Activated CD4-positive, alpha-beta T cell treated with anti-CD3 and anti-CD28 coated beads, Interleukin-2, amount 50 U/mL, for 24 hours (primary cell): ENCODE measurements around the gene CXCR1.
"Not testable (repeated sequence)": the region's sequence is repeated elsewhere in the genome, so short reads cannot be mapped to it uniquely, and the experiment has no call there.

Source experiments
- DNase-seq, 2 donors: peaks; one replicate each; pipeline ENCODE4 v3.0.0-alpha.2; 2020; ENCODE audit warnings: low read depth in 1 of 2, low spot score in 1 of 2

CXCR1 gene

DNA sequence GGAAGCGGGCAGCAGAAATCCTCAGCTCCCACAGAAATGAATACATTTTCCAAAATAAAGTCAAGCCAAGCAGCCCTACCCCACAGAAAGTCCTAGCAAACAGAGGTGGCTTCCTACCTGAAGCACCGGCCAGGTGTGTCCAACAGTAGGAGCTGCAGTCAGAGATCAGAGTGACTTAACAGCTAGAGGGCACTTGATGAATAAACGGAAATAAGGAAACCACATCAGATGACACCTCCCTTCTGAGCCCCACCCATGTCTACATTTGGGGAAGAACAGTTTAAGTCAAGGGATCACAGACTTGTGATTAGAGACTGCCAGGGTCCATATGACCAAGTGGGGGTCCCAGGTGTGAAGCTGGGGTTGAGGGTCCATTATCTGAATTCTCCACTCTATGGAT is at the start of gene CXCR1:
Gene CXCR1 (minus strand): TSS at position 172 of the 400 bp plus-strand sequence. CDS start 1,751 bp downstream, outside the sequence.
- peak in 1 of 2 donors; percentile 19 for DNase-seq

DNA sequence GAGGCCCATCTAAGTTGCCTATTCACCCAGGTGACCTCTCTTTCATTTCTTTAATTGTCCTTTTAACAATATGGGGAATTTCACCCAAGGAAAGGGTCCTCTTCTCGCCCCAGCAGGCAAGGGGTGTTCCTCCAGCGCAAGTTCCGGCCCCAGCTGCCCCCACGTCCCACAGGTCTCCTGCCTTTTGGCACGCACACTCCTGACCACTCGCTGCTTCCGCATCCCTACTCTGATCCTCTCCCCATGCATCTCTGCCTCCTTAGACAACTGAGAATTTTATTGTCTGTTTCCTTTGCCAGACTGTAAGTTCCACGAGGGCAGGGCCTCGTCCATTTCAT is 49.5 kb upstream of the CXCR1 start:
- DNase-seq: no peak

DNA sequence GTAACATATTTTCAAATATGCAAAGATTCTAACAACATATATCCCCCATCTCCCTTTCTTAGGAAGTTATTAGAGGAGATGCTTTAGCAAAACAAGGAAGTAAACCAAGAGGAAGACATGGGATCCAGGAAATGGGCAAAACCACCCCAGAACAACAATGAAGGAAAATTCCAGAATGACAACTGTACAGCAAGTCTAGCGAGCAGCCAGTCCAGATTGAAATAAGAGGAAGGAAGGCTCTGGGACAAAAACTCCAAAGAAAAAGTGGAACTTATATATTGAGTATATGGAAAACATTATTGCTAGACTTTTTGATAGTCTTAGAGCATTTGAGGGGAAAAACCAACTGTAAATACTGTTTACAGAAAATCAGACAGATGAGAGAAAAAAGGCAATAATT is 47.4 kb upstream of the CXCR1 start:
- no peak for DNase-seq

DNA sequence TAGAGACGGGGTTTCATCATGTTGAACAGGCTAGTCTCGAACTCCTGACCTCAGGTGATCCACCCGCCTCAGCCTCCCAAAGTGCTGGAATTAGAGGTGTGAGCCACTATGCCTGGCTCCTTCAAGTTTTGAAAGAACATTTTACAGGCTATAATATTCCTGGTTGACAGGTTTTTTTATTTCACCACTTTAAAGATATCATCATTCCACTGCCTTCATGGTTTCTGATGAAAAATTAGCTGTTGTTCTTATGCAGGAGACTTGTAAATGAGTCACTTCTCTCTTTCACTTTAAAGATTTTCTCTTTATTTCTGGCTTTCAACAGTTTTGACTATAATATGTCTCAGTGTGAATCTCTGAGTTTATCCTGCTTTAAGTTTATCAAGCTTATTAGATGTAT is 42.3 kb upstream of the CXCR1 start:
- DNase-seq: no peak

DNA sequence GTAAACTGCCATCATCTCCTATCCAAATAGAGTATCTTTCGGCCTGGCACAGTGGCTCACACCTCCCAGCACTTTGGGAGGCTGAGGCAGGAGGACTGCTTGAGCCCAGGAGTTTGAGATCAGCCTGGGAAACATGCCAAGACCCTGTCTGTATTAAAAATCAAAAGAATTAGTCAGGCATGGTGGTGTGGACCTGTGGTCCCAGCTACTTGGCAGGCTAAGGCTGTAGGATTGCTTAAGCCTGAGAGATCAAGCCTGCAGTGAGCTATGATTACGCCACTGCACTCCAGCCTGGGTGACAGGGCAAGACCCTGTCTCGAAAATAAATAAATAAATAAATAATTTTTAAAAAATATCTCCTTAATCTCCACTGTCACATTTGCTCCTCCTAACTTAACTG is 35.5 kb upstream of the CXCR1 start:
- DNase-seq: no peak

DNA sequence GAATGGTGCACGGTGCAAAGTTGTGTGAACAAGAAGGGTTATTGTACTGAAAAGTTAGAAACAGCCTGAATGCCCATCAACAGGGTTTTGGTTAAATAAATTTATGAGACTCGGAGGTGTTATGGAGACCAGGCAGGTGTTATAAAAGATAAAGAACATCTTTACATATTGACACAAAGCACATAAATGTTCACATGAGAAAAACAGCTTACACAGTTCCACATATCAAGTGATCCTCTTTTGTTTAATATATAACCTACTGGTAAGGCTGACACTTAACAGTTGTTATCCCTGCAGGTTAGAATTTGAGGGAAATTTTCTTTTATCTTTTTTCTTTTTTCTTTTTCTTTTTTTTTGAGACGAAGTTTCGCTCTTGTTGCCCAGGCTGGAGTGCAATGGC is 30.2 kb upstream of the CXCR1 start:
- no peak for DNase-seq

DNA sequence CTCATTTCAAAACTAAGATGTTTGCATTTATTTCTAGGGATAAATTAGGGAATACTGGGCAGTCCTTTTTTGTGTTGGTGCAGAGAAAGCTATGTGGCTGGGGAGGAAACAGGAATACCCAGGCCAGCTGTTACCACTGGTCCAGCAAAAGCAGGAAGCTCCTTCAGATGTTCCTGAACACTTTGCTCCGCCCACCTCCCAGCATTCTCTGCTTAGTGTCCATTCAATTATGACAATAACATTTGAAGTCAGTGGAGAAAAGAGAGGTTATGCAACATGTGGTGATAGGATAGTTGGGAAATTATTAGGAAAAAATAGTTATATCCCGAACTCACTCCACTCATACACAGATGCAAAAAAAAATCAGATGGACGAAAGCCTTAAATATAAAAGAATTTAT is 28.1 kb upstream of the CXCR1 start:
- DNase-seq: no peak

DNA sequence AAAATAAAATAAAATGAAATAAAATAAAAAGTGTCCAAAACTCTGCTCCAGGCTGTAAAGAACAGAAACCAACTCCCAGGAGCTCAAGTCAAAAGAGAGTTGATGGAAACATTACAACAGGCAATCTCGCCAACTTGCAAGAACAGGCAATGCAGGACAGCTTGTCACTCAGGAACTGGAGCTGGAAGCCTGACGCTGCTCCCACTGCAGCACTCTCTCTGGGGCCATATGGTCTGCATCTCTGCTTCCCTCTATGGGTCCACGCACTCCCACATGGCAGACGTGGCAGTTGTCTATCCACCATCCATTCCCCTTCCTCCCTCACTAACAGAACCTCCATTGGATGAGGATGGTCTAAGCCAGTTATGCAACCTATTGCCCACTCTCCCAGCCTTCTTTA is 26.9 kb upstream of the CXCR1 start:
- DNase-seq: no peak

DNA sequence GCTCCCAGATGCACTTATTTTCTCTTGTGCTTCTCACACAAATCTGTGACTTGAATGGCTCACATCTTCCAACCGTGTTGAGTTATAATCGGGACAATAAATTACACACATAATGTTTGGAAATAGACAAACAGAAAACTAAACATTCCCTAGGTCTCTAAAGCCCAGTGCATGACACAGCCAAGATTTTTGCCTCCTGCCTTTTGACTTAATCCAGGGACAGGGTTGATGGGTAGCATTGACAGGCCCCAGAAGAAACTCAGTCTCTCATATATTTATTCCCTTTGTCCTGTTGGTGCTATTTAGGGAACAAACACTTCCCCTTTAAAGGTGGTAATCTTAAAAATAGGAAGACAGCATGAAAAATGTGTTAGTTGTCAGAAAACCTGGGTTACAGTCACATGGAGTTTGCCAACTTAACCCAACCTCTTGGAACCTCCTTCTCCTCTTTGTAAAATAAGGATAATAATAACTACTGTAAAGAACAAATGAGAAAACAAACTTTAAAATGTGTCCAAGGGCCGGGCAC is 26.2 kb upstream of the CXCR1 start:
- no peak for DNase-seq

DNA sequence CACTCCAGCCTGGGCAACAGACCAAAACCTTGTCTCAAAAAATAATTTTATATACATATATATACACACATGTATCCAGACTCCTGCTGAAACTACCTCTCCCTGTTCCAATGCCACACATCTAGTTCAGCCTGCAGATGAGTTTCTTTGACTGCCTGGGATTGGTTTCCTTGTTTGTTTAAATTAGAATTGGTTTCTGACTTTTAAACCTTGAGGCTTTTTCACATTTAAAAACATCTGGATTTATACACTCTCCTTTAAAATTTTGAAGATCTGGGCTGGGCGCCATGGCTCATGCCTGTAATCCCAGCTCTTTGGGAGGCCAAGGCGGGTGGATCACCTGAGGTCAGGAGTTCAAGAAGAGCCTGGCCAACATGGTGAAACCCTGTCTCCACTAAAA is 21.8 kb upstream of the CXCR1 start:
- DNase-seq: no peak

DNA sequence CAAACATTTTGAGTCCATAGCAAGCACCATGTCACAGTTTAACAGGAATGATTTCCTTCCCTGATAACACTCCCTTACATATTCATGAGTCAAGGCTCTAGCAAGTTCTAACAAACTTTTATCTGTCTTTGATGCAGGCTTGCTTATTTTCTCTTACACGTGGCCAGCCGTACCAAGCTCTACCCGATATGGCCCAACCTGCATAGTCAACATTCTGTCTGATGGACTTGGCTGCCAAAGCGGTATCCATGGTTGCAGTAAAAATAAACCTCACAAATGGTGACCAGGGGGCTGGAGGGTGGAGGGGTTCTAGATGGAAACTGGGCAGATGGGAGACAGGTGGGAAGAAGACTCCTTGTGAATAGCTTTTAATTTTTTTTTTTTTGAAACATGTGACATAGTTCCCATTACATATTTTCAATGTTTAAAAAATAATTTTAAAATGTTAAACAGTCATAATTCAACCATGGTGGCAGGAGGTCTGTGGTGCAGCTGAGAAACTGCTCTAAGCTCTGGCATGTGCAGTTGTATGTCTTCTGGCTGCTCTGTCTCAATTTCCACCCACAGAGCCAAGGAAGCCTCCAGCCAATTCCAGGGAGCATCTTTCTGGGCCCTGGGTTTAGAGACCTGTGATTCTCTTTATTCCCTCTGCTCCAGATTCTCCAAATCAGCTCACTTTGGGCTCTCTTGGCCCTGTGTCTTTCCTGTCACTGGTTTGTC is 20.7 kb upstream of the CXCR1 start:
- DNase-seq: no peak

DNA sequence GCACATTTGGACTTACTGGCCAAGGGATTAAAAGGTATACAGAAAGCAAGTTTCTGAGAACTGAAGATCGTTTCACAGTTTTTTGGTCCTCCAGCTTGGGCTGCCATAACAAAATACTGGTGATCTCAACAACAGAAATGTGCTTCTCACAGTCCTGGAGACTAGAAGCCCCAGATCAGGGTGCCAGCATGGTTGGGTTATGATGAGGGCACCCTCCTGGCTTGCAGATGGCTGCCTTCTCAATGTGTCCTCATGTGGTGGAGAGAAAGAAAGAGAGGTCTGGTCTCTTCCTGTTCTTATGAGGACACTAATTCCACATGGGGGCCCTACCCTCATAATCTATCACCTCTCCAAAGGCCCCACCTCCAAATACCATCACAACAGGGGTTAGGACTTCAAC is 20.1 kb upstream of the CXCR1 start:
- DNase-seq: no peak

DNA sequence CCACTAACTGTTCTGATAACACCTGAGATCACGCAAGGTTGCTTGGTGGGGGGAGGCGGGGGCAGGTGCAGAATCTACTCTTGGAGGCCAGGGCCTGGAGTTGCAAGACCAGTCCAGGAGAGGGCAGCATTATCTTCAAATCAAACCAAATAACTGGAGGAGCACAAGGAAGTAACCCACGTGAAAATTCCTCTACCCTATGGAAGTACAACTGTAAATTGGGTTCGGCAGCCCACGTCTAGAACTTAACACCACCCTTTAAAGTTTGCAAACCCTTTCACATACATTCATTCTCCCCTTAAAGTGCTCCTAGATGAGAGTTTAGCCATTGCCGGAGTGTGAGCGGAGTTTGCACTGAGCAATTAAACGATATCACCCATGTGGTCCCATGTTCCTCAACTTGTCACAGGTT is 19.6 kb upstream of the CXCR1 start:
- DNase-seq: peak; percentile 31 to 66

DNA sequence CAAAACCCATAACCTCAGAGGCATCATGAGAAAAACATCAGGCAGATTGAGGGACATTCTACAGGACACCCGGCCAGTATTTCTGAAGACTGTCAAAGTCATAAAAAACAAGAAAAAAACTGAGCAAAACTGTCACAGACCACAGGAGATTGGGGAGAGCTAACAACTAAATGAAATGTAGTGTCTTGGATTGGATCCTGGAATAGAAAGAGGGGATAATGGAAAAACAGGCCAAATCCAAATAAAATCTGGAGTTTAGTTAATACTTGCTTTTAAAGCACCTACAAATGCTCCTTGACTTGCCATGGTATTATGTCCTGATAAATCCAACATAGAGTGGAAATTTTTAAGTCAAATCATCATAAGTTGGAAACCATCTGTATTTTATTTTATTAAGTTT is 17.6 kb upstream of the CXCR1 start:
- DNase-seq: no peak

DNA sequence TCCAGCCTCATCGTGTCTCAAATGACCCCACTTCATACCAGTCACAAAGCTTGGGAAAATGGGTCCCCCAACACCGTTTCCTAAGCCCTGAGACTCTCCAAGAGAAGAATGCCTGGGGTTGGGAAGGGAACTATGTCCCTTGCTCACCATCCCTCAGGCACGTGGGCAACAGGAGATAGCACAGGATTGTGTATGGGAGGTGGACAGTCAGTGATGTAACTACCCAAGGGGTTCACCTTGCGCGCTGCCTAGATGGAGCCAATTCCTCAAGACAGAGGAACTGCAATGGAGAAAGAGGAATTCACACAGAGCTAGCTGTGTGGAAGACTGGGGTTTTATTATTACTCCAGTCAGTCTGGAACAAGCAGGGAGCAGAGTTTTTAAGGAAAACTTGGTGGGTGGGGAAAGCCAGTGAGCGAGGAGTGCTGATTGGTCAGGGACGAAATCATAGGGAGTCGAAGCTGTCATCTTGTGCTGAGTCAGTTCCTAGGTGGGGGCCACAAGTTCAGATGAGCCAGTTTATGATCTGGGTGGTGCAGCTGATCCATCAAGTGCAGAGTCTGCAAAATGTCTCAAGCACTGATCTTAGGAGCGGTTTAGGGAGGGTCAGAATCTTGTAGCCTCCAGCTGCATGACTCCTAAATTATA is 13.8 kb upstream of the CXCR1 start:
- no peak for DNase-seq

DNA sequence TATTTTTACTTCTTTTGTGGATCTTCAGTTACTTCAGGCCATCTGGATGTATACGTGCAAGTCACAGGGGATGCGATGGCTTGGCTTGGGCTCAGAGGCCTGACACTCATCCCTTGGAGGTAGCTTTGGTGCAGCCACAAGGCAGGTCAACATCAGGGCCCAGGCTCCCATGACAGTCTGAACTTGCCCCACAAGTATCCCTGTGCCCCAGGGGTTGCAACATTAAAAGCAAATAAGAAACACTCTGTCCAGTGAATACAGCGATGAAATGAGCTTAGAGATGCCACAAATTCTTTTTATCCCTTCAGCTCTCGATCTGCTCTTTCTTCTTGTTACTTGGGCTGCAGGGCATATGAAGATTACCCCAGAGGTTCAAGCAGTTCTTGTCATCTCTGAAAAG is 13.0 kb upstream of the CXCR1 start:
- DNase-seq: no peak

DNA sequence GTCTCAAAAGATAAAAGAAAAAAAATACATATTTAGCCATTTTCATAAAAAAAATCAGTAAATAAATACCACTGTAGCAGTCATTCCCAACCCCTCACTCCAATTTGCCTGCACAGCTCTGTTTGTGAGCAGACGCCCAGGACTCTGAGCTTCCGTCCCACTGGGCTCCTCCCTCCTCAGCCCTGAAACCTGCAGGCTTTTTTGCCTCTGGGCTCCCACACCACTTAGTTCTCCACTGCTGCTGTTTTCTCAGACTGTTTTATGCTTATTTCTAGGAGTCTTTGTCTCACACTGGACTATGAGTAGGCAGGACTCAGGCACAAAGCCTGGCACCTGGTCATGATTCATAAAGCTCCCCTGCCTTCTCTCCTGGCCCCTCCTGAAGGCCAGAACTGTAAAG is 6.1 kb upstream of the CXCR1 start:
- no peak for DNase-seq

DNA sequence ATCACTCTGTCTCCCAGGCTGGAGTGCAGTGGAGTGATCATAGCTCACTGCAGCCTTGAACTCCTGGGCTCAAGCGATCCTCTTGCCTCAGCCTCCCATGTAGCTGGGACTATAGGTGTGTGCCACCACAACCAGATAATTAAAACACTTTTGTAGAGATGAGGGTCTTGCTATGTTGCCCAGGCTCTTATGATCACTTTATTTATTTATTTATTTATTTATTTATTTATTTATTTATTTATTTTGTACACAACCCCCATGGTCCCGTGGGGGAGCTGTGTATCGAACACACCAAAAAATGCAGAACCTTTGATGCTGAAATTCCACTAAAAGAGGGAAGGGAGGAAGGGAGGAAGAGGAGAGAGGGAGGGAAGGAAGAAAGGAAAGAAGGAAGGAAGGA is 5.0 kb upstream of the CXCR1 start:
- DNase-seq: not testable (repeated sequence)

DNA sequence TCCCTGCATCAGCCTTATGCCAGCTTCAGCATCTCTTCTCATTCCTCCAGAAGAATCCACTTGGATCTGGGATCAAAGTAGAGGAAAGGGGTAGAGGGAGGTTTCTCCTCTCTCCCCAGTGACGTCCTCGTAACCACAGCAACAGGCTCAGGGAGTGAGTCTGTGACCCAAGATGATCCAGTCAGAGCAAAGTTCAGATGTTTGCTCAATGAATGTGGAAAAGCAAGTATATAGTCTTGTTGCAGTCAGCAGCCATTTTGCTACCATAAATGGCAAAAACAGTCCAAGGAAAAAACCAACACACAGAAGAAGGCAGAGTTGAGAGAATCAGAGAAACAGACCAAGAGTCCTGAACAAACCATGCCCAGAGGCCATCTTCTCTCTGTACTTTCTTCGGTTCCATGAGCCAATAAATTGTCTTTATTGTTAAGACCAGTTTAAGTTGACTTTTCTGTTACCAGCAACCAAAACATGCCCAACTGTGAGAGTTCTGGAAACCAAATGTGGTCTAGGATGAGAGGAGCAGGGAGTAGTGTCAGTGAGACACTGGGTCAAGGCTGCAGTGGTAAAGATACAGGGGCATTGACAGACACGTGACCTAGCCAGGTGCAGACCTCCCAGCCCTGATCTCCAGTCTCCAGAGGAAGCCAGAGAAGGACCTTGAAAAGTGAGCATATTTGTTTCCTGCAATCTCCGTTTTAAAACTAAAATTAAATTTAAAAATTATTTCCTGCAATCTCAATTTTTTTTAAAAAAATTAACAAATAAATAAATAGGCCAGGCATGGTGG is 3.2 kb upstream of the CXCR1 start:
- DNase-seq: no peak

DNA sequence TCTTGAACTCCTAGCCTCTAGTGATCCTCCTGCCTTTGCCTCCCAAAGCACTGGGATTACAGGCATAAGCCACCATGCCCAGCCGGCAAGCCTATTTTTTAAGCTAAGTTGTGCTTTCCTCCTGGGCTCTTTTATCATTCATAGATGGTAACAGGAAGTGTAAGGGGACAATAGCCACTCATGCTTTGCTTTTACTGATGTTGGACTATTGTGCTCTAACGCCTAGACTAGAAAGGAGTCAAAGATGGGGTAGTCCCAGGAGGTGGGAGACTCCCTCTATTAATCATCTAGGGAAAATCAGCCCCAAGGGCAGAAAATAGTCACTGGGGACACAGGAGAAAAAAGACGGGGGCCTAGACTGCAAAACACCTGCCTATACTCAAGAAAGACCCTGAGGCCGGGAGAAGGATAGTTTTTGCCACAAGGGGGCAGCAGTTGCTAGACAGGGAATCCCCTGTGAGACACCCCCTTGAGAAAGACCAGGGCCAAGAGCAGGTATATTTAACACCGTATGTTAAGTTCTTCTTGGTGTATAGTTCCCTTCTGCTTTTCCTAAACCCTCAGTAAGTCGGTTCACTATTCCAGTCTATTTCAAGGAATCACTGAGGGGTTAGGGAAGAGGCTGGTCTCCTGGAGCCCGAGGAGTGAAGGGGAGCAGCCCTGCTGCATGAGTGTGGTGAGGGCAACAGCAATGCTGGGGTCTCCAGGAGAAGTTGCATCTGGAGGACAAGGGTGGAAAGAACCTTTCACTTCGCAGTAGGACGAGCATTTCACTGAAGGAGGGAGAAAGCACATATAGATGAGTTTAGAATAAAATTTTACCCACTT is 2.1 kb upstream of the CXCR1 start:
- peak; percentile 24 to 55 for DNase-seq

DNA sequence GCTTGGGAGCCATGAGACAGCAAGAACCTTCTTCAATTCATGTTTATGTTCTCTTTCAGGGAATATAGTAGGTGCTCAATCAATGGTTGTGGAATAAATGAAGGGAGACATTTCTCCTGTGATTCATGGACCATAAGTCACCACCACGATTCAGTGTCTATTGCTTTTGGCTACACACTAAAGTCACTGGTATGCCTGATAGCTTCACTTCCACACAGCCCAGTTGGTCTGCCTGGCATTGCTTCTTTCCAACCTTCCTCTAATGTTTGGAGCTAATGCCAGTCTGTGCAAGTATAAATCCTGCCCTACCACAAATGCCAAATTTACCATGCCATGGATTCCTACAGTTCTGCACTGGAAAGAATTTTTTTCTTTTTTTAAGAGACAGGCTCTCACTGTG is 1.3 kb upstream of the CXCR1 start:
- DNase-seq: no peak
